Fibroblast of skin of left biceps (primary cell): ENCODE measurements around the gene CACNA1H.
"Not testable (repeated sequence)": the region's sequence is repeated elsewhere in the genome, so short reads cannot be mapped to it uniquely, and the experiment has no call there.

Experiments used
- DNase-seq, 2 experiments: peaks; one replicate each; pipeline ENCODE4 v3.0.0-alpha.2; 2013; ENCODE audit warnings: low read depth in 2 of 2

CACNA1H gene

DNA sequence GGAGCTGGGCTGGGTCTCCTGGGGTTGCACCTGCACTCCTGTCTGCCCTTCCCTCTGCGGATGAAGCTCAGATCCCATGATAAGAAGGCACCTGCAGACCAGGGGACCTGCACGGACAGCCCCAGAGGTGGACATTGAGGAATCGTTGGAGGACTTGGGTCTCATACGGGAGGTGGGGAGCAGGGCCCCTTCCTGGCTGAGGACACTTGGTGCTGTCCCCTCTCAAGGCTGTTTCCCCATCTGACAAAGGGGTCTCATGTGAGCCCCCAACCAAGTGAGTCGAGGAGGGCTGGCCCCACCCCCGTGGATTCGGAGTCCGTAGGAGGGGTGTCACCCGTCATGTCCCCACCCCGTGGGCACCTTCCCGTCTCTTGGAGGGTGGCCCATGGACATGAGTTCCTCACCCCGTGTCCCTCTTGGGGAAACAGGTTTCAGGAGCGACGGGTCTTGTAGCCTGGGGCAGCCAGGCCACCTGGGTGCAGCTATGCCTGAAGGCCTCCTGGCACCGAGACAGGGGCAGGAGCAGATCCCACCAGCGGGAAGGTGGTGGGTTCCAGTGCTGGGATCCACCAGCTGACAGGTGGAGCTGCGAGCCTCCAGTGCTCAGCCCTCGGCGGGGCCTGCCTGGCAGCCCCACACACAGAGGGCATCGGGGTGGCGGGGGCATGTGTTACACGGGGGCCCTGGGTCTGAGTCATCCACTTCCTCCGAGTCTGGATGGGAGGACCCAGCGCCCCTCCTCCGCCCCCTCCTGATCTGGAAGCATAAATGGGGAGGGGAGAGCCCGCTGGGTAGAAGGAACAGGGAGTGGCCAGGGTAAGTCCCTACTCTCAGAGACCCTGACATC is 102.6 kb downstream of the CACNA1H start, which contains the start of gene TPSD1:
Gene TPSD1 (plus strand): TSS at position 794 of the 847 bp plus-strand sequence. CDS start 212 bp downstream, outside the sequence.
- not testable (repeated sequence) for DNase-seq

DNA sequence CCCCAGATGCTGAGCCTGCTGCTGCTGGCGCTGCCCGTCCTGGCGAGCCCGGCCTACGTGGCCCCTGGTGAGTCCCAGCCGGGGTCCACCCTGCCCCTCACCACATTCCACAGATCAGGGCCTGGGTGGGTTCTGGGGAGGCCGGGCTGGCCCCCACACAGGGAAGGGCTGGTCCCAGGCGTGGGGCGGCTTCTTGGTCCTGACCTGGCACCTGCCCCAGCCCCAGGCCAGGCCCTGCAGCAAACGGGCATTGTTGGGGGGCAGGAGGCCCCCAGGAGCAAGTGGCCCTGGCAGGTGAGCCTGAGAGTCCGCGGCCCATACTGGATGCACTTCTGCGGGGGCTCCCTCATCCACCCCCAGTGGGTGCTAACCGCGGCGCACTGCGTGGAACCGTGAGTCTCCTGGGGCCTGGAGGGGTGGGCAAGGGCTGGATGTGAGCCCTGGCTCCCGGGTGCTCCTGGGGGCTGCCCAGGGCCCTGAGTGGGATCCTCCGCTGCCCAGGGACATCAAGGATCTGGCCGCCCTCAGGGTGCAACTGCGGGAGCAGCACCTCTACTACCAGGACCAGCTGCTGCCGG is 103.5 kb downstream of the CACNA1H start:
- DNase-seq = not testable (repeated sequence)

DNA sequence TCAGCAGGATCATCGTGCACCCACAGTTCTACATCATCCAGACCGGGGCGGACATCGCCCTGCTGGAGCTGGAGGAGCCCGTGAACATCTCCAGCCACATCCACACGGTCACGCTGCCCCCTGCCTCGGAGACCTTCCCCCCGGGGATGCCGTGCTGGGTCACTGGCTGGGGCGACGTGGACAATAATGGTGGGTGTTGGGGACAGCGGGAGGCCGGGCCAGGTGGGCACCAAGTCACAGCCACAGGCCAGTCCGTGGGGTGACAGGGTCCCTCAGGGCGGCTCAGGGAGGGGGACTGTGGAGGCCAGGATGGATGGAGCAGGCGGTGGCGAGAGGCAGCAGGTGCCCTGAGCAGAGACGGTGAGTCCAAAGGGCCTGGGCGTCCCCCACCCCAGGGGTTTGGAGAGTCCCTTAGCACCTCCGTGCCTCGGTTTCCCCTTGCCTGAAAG is 104.0 kb downstream of the CACNA1H start:
- no peak for DNase-seq

- no peak for DNase-seq
These were observed 104.8 kb downstream of the CACNA1H start for GRCh38 chr16:1257561-1258224.

- no peak for DNase-seq
These were observed 105.3 kb downstream of the CACNA1H start for GRCh38 chr16:1258225-1258600.

DNA sequence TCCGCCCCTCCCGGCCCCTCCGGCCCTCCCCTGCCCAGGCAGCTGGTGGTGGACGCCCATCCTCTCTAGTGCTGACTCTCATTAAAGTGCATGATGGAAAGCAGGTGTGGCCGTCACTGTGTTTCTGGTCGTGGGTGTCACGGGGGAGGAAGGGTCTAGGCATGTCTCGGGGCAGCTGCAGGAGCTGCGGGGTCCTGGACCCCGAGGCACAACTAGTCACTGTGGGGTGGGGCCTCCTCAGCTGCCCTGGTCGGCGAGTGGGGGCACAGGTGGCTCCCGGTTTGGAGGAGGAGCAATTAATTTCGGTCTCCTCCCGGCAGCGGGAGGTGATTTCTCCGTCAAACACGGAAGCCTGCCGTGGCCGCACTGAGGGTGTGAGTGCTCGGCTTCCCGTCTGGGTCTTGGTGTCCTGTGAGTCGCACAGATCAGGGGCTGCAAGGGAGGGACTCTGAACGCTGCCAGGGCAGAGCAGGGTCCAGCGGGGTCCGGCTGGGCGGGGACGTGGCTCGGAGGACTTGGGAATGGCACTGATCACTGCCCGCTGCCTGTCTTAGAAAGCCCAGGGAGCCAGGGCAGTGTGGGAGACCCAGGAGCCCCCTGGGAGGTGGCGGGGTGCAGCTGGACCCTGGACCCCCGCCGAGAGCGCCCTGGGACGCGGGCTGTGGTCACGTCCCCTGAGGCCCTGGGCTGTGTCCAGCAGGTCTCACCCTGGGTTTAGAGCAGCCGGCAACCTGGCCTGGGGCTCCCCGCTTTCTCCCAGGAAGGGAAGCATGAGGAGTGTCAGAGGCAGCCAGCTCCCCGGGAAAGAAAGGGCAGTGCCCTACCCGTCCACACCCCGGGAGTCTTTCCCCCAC is 106.2 kb downstream of the CACNA1H start:
- DNase-seq = no peak

DNA sequence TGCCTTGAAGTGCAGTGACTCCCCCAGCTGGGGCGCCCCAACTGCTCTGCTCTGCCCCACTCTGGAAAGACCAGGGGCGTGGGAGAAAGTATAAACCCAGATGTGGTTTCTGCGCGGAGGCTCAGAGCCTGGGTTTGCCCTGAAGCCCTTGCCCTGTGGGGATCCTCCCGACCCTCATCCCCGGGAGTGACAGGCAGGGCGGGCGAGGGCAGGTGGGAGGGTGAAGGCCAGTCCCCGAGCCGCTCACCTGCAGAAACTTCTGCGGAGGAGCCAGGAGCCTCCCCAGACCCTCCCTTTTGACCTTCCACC is 106.8 kb downstream of the CACNA1H start:
- no peak for DNase-seq

- no peak for DNase-seq
These were observed 107.3 kb downstream of the CACNA1H start for GRCh38 chr16:1260101-1260680.

DNA sequence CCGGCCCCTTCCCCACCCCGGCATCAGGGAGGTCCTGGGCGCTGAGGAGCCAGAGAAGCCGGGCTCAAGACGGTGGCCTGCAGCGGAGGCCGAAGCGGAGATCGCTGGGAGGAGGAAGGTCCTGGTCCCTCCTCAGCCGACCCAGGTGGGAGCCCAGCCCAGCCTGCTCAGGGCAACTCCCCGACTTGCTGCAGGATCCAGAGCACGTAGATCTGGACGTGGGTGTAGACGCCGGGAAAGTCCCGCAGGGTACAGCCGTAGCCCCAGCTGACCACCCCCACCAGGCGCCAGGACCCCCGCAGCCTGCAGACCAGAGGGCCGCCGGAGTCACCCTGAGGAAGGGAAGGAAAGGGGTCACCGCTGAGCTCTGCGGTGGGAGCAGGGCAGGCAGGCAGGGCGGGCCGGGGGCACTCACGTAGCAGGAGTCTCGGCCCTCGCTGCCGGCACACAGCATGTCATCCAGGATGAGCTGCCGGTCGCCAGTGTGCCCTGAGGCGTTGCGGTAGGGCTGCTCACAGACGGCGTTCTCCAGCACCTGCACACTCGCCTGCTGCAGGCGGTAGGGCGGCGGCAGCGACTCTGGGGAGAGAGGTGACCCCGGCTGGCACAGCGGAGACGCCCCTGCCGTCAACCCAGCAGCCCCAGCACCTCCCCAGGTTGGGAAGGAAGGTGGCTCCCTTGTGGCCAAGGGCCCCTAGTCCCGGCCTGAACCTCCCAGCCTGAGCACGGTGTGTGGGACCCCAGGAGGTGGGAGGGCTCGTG is 108.4 kb downstream of the CACNA1H start:
- DNase-seq = no peak

GRCh38 chr16:1262210-1262845 is 109.4 kb downstream of the CACNA1H start:
- no peak for DNase-seq

GRCh38 chr16:1262846-1263221 is 109.9 kb downstream of the CACNA1H start:
- no peak for DNase-seq

DNA sequence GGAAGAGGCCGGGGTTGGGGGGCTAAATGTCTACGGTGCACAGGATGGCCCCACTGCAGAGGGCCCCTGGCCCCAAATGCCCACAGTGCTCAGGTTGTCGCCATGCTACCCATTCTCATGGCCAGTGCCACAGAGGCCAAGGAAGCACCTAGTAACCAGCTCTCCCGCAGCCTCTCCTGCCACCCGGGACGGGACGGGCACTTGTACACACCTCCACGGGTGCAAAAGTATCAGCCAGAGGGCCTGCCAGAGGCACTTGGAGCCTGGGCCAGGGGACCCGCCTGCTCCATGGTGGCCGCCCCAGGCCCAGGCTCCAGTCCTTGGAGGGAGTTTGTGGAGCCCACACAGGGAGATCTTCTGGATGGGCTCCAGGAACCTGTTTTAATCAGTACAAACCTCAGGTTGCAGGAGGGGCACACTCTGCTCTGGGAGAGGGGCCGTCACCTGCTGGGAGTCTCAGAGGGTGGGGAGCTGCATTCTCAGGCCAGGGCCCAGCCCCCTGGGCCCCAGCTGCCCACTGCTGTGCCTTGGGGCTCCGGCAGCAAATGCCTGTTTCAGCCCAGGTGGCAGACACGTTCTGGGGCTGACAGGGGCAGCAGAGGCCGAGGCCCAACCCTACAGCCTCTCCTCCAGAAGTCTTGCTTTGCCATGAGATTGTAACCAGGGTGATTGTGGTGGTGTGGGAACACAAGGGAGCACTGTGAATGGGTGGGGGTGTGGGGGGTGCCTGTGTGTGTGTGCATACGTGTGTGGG is 110.9 kb downstream of the CACNA1H start:
- no peak for DNase-seq

- no peak for DNase-seq
These were observed 111.6 kb downstream of the CACNA1H start for GRCh38 chr16:1264345-1265089.

DNA sequence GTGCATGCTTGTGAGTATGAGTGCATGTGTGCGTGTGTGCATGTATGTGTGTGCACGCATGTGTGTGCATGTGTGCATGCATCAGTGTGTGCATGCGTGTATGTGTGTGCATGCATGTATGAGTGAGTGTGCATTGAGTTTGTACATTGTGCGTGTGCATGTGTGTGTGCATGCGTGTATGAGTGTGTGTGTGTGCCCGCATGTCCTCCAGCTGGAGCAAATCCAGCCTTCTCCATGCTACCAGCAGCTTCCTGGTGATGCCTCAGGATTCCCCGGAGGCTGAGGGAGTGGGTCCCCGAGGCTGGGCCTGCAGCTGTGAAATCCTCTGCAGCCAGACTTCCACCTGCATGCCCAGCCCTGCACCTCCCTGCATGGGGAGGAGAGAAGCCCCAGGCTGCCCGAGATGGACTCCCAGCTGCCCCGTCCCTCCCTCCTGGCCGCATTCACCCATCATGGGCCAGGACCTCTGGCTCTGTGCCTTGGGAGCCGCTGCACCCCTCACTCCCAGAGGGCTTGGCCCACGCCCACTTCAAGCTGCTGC is 112.3 kb downstream of the CACNA1H start:
- no peak for DNase-seq

DNA sequence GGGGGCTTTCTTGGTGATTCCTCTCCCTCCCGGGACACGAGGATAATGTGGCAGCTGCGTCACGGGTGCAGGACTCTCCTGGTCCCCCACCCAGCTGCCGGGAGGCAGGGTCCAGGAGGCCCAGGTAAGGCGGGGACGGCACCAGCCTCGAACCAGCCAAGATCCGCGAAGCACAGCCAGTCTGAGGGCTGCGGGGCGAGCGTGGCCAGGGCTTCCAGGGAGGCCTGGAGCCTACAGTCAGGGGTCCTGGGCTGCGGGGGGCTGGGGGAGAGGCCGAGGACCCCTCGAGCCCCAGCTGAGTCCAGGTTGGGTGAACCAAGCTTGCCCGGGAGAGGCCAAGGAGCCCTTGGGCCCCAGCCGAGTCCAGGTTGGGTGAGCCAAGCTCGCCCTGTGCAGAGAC is 112.9 kb downstream of the CACNA1H start:
- DNase-seq = no peak

DNA sequence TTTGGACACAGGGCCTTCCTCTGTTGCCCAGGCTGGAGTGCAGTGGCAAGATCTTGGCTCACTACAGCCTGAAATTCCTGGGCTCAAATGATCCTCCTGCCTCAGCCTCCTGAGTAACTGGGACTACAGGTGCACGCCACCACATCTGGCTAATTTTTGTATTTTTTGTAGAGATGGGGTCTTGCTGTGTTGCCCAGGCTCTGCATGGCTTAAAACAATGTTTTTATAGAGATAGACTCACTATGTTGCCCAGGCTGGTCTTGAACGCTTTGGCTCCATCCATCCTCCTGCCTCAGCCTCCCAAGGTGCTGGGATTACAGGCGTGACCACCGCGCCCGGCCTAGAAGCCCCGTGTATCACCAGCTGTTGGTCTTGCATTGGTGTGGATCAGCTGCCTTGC is 116.5 kb downstream of the CACNA1H start:
- DNase-seq = not testable (repeated sequence)

DNA sequence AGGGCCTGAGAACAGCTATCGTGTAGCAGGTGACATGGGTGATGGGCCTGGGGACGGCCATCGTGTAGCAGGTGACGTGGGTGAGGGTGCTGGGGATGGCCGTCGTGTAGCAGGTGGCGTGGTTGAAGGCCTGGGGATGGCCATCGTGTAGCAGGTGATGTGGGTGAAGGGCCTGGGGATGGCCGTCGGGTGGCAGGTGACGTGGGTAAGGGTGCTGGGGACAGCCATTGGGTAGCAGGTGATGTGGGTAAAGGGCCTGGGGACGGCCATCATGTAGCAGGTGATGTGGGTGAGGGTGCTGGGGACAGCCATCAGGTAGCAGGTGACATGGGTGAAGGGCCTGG is 118.4 kb downstream of the CACNA1H start:
- DNase-seq = no peak
